Activated CD4-positive, alpha-beta T cell treated with anti-CD3 and anti-CD28 coated beads, Interleukin-2, amount 10 ng/mL, durations not matched to agents 7 days and 5 days (primary cell): Measurements from ENCODE around the gene NLRC5. TPM values are rescaled to one million over a fixed set of nuclear protein-coding genes. Genes with fewer than 3 reads are reported as not detected.

Source experiments
- CTCF ChIA-PET: fragments of 350-600 bp; sonication (Branson Sonifier 250); formaldehyde crosslinking; loops from one replicate; lab custom pipeline; 2021; ENCODE audit warnings: antibody characterized with exemption; lab: Charles Lee
- POLR2A ChIA-PET: fragments of 350-600 bp; sonication (Branson Sonifier 250); formaldehyde crosslinking; loops from one replicate; lab custom pipeline; 2021; ENCODE audit warnings: antibody characterized with exemption; lab: Charles Lee
- DNase-seq: peaks from one replicate; pipeline ENCODE4 v3.0.0-alpha.2; 2020
- H3K27ac Mint-ChIP-seq: one replicate; pipeline ENCODE4 v1.8.0; 2021; ENCODE audit warnings: mild to moderate bottlenecking, moderate library complexity, mixed read lengths
- H3K27me3 Mint-ChIP-seq: one replicate; pipeline ENCODE4 v1.8.0; 2021; ENCODE audit warnings: mixed read lengths
- H3K36me3 Mint-ChIP-seq: one replicate; pipeline ENCODE4 v1.8.0; 2021; ENCODE audit warnings: low read depth, mixed read lengths
- H3K4me1 Mint-ChIP-seq: one replicate; pipeline ENCODE4 v1.8.0; 2021; ENCODE audit warnings: mixed read lengths
- H3K4me3 Mint-ChIP-seq: one replicate; pipeline ENCODE4 v1.8.0; 2021; ENCODE audit warnings: mild to moderate bottlenecking, moderate library complexity, mixed read lengths
- H3K9me3 Mint-ChIP-seq: one replicate; pipeline ENCODE4 v1.8.0; 2021; ENCODE audit warnings: mixed read lengths
- total RNA-seq, 2 experiments: library from RNA; stranded (reverse); gene quantifications; one replicate each; pipeline ENCODE4 v1.2.3, GENCODE V29; 2021

NLRC5 gene
- total RNA-seq, 2 experiments from 2014 or later, result 428 to 468 TPM

DNA sequence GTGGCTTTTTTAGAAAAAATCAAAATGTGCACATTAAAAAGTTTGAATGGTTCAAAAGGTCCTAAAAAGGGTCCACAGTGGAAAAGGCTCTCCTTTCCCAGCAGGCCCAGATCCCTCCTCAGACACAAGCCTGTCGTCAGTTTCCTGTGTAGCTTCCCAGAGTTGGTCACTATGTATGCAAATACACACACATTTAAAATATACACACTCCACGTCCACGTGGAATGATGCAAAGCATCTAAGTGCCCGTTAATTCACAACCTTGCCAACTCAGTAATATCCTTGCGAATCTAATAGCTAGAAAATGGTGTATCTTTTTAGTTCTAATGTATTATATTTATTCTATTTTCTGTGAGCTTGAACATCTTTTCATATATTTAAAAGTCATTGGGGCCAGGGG is 17.7 kb downstream of the NLRC5 start:
- ChIA-PET CTCF (interaction anchor here (0.8 to 1.7 kb wide), 4 partner anchors 13 to 85 kb away, joined by 3 to 4 read pairs (median 4); partner anchors contain the start of gene CPNE2), POLR2A (no interaction called here)
- H3K4me3 Mint-ChIP-seq, result no peak overlapping the region

DNA sequence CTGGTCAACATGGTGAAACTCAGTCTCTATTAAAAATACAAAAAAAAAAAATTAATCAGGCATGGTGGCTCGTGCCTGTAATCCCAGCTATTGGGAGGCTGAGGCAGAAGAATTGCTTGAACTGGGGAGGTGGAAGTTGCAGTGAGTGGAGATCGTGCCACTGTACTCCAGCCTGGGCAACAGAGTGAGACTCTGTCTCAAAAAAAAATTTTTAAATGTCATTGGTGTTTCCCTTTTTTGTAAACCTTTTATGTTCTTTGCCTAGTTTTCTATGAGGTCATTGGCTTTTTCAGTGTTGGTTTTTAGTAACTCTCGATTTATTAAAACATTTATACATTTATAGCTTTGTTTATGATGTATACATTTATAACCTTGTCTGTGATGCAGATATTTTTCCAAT is 18.2 kb downstream of the NLRC5 start:
- H3K9me3 Mint-ChIP-seq, result no peaks in the 10 kb centered on the region
- peaks cover 63% of the 10 kb centered on the region for H3K36me3 Mint-ChIP-seq
- no peak overlapping the region for H3K27ac Mint-ChIP-seq
- no peak overlapping the region for H3K4me3 Mint-ChIP-seq
- ChIA-PET CTCF (interaction anchor here (0.6 to 1.7 kb wide), 6 partner anchors 9 to 402 kb away, joined by 3 to 4 read pairs (median 4); partner anchors contain the start of gene CPNE2), POLR2A (no interaction called here)
- no peaks in the 10 kb centered on the region for H3K27me3 Mint-ChIP-seq
- peaks cover 76% of the 10 kb centered on the region for H3K4me1 Mint-ChIP-seq
- no peak for DNase-seq

More for the DNA sequence above, 17.7 kb downstream of the NLRC5 start:
- peaks cover 63% of the 10 kb centered on the region for H3K36me3 Mint-ChIP-seq
- DNase-seq, result no peak
- H3K9me3 Mint-ChIP-seq, result no peaks in the 10 kb centered on the region
- no peak overlapping the region for H3K27ac Mint-ChIP-seq
- no peaks in the 10 kb centered on the region for H3K27me3 Mint-ChIP-seq
- peaks cover 75% of the 10 kb centered on the region for H3K4me1 Mint-ChIP-seq

DNA sequence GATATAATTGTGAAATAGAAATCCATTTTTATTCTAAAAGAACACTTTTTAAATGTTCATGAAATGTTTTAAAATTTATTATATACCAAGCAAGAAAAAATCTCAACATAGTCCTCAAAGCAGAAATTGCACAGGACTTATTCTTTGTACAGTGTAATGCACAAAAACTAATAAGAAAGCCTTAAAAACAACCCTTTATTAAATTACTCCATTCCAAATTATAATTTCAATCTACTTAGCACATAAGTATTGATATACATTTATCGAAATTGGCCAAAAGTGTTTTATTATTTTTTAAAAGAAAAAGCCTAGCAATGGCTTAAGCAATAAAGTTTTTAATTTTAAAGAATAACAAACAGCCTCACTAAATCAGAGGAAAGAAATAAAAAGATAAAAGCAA is 19.1 kb downstream of the NLRC5 start:
- DNase-seq, result no peak
- ChIA-PET CTCF (interaction anchor here (1.7 to 2.4 kb wide), 2 partner anchors 20 to 24 kb away, joined by 4 to 12 read pairs; partner anchors contain the start of gene NLRC5), POLR2A (no interaction called here)
- no peak overlapping the region for H3K27ac Mint-ChIP-seq
- no peaks in the 10 kb centered on the region for H3K27me3 Mint-ChIP-seq
- H3K36me3 Mint-ChIP-seq, result peaks cover 64% of the 10 kb centered on the region
- H3K4me1 Mint-ChIP-seq, result peaks cover 77% of the 10 kb centered on the region
- H3K9me3 Mint-ChIP-seq, result no peaks in the 10 kb centered on the region
- H3K4me3 Mint-ChIP-seq, result no peak overlapping the region

GRCh38 chr16:57009643-57010170 is 20.4 kb downstream of the NLRC5 start:
- Mint-ChIP-seq H3K4me3 (no peak overlapping the region), H3K27me3 (no peaks in the 10 kb centered on the region), H3K36me3 (peaks cover 61% of the 10 kb centered on the region), H3K4me1 (peaks cover 77% of the 10 kb centered on the region), H3K27ac (peak overlapping the region; percentile 43), H3K9me3 (no peaks in the 10 kb centered on the region)
- DNase-seq, result no peak
- POLR2A ChIA-PET, result interaction anchor here (1.3 kb wide), 1 partner anchor 14 kb away, joined by 4 read pairs; no protein-coding TSS in a partner anchor
- CTCF ChIA-PET, result interaction anchor here (1.0 to 2.4 kb wide), 8 partner anchors 10 to 44 kb away, joined by 3 to 12 read pairs (median 4); partner anchors contain the start of gene NLRC5

GRCh38 chr16:57012353-57012752 is 23.0 kb downstream of the NLRC5 start:
- CTCF ChIA-PET, result interaction anchor here (1.0 to 1.4 kb wide), 3 partner anchors 9 to 29 kb away, joined by 3 read pairs; no protein-coding TSS in a partner anchor

GRCh38 chr16:57013229-57013628 is 23.9 kb downstream of the NLRC5 start:
- CTCF ChIA-PET, result no interaction called here
- H3K36me3 Mint-ChIP-seq, result peaks cover 60% of the 10 kb centered on the region

More at GRCh38 chr16:57012353-57012752, 23.0 kb downstream of the NLRC5 start:
- no peaks in the 10 kb centered on the region for H3K27me3 Mint-ChIP-seq
- peaks cover 56% of the 10 kb centered on the region for H3K36me3 Mint-ChIP-seq
- H3K27ac Mint-ChIP-seq, result peak overlapping the region; percentile 50
- peak overlapping the region; percentile 24 for H3K4me3 Mint-ChIP-seq
- POLR2A ChIA-PET, result no interaction called here
- no peak for DNase-seq
- H3K9me3 Mint-ChIP-seq, result no peaks in the 10 kb centered on the region
- peaks cover 77% of the 10 kb centered on the region for H3K4me1 Mint-ChIP-seq

DNA sequence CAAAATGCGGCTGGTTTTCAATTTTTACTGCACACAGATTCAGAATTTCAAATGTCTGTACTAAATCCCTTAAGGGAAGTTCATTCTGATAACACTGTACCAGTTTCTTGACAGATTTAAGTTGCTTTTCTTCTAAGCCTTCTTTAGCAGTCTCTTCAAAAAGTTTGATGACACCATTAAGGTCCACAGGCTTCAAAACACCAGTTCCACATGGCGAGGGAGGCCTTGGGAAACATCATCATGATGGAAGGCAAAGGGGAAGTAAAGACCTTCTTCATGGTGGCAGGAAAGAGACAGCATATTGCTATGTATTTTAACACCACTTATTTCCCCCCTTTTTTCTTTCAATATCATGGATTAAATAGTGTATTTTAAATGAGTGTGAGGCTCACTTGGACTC is 24.5 kb downstream of the NLRC5 start:
- H3K27me3 Mint-ChIP-seq, result no peaks in the 10 kb centered on the region

More at GRCh38 chr16:57013229-57013628, 23.9 kb downstream of the NLRC5 start:
- H3K27ac Mint-ChIP-seq, result peak overlapping the region; percentile 95
- DNase-seq, result no peak
- H3K4me3 Mint-ChIP-seq, result peak overlapping the region; percentile 49
- H3K27me3 Mint-ChIP-seq, result no peaks in the 10 kb centered on the region
- H3K9me3 Mint-ChIP-seq, result no peaks in the 10 kb centered on the region
- peaks cover 80% of the 10 kb centered on the region for H3K4me1 Mint-ChIP-seq
- POLR2A ChIA-PET, result interaction anchor here (0.8 kb wide), 1 partner anchor 18 kb away, joined by 5 read pairs; no protein-coding TSS in a partner anchor

GRCh38 chr16:57016301-57016700 is 26.9 kb downstream of the NLRC5 start:
- Mint-ChIP-seq H3K27me3 (no peaks in the 10 kb centered on the region), H3K36me3 (peaks cover 76% of the 10 kb centered on the region), H3K4me3 (no peak overlapping the region), H3K27ac (peak overlapping the region; percentile 79), H3K9me3 (no peaks in the 10 kb centered on the region), H3K4me1 (peaks cover 83% of the 10 kb centered on the region)
- CTCF ChIA-PET, result interaction anchor here (0.5 to 1.1 kb wide), 3 partner anchors 9 to 40 kb away, joined by 3 read pairs; partner anchors contain the start of gene NLRC5
- POLR2A ChIA-PET, result no interaction called here
- no peak for DNase-seq

More for the DNA sequence above, 24.5 kb downstream of the NLRC5 start:
- ChIA-PET POLR2A (no interaction called here), CTCF (interaction anchor here (0.5 kb wide), 1 partner anchor 1583 kb away, joined by 7 read pairs; no protein-coding TSS in a partner anchor)
- H3K36me3 Mint-ChIP-seq, result peaks cover 66% of the 10 kb centered on the region
- H3K27ac Mint-ChIP-seq, result peak overlapping the region; percentile 95
- H3K9me3 Mint-ChIP-seq, result no peaks in the 10 kb centered on the region
- H3K4me1 Mint-ChIP-seq, result peaks cover 81% of the 10 kb centered on the region
- H3K4me3 Mint-ChIP-seq, result peak overlapping the region; percentile 49
- no peak for DNase-seq

GRCh38 chr16:57016831-57017230 is 27.5 kb downstream of the NLRC5 start:
- POLR2A ChIA-PET, result no interaction called here
- Mint-ChIP-seq H3K4me1 (peaks cover 86% of the 10 kb centered on the region), H3K27ac (no peak overlapping the region), H3K36me3 (peaks cover 80% of the 10 kb centered on the region), H3K9me3 (no peaks in the 10 kb centered on the region), H3K4me3 (no peak overlapping the region), H3K27me3 (no peaks in the 10 kb centered on the region)
- no peak for DNase-seq
- CTCF ChIA-PET, result interaction anchor here (0.5 to 1.1 kb wide), 3 partner anchors 19 to 39 kb away, joined by 3 read pairs; partner anchors contain the start of gene NLRC5

GRCh38 chr16:57017251-57017650 is 27.9 kb downstream of the NLRC5 start:
- Mint-ChIP-seq H3K9me3 (no peaks in the 10 kb centered on the region), H3K27me3 (no peaks in the 10 kb centered on the region), H3K36me3 (peaks cover 78% of the 10 kb centered on the region), H3K4me3 (no peak overlapping the region), H3K4me1 (peaks cover 86% of the 10 kb centered on the region), H3K27ac (peak overlapping the region; percentile 7)
- POLR2A ChIA-PET, result no interaction called here
- no peak for DNase-seq
- CTCF ChIA-PET, result interaction anchor here (0.5 kb wide), 1 partner anchor 19 kb away, joined by 3 read pairs; no protein-coding TSS in a partner anchor

GRCh38 chr16:57019746-57020145 is 30.4 kb downstream of the NLRC5 start:
- DNase-seq, result no peak
- Mint-ChIP-seq H3K9me3 (no peaks in the 10 kb centered on the region), H3K27me3 (no peaks in the 10 kb centered on the region), H3K27ac (no peak overlapping the region), H3K4me3 (no peak overlapping the region), H3K4me1 (peaks cover 86% of the 10 kb centered on the region), H3K36me3 (peaks cover 86% of the 10 kb centered on the region)
- ChIA-PET POLR2A (no interaction called here), CTCF (interaction anchor here (1.0 to 1.5 kb wide), 5 partner anchors 10 to 236 kb away, joined by 3 to 5 read pairs (median 4); no protein-coding TSS in a partner anchor)

DNA sequence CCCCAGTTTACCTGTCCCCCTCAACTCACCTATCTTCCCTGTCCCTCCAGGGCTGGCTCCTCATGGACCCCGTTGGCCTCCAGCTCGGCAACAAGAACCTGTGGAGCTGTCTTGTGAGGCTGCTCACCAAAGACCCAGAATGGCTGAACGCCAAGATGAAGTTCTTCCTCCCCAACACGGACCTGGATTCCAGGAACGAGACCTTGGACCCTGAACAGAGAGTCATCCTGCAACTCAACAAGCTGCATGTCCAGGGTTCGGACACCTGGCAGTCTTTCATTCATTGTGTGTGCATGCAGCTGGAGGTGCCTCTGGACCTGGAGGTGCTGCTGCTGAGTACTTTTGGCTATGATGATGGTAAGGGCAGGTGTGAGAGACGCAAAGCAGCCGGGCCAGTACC is 31.3 kb downstream of the NLRC5 start:
- peak overlapping the region; percentile 48 for H3K27ac Mint-ChIP-seq
- no peaks in the 10 kb centered on the region for H3K27me3 Mint-ChIP-seq
- peaks cover 91% of the 10 kb centered on the region for H3K36me3 Mint-ChIP-seq
- CTCF ChIA-PET, result interaction anchor here (0.6 to 1.5 kb wide), 7 partner anchors 11 to 366 kb away, joined by 3 to 5 read pairs (median 3); no protein-coding TSS in a partner anchor
- no peaks in the 10 kb centered on the region for H3K9me3 Mint-ChIP-seq
- H3K4me1 Mint-ChIP-seq, result peaks cover 88% of the 10 kb centered on the region
- H3K4me3 Mint-ChIP-seq, result no peak overlapping the region
- POLR2A ChIA-PET, result no interaction called here
- DNase-seq, result no peak

GRCh38 chr16:57021757-57022156 is 32.4 kb downstream of the NLRC5 start:
- H3K27me3 Mint-ChIP-seq, result no peaks in the 10 kb centered on the region
- peaks cover 88% of the 10 kb centered on the region for H3K4me1 Mint-ChIP-seq
- peaks cover 95% of the 10 kb centered on the region for H3K36me3 Mint-ChIP-seq
- ChIA-PET POLR2A (interaction anchor here (0.6 kb wide), 1 partner anchor 78 kb away, joined by 3 read pairs; no protein-coding TSS in a partner anchor), CTCF (interaction anchor here (1.0 to 1.1 kb wide), 2 partner anchors 17 to 57 kb away, joined by 3 to 4 read pairs; no protein-coding TSS in a partner anchor)
- DNase-seq, result no peak
- no peaks in the 10 kb centered on the region for H3K9me3 Mint-ChIP-seq
- H3K4me3 Mint-ChIP-seq, result no peak overlapping the region
- H3K27ac Mint-ChIP-seq, result peak overlapping the region; percentile 47
